HG03045 (cell line): Measurements from ENCODE around the gene PRKCH.

Experiments used
- ATAC-seq: cut with Tn5 transposase; IDR thresholded peaks from one replicate; pipeline ENCODE4 v1.9.1; 2021; ENCODE audit warnings: mild to moderate bottlenecking, moderate library complexity; ENCODE audit not compliant: unreplicated experiment

Gene PRKCH

GRCh38 chr14:61504901-61505300 is 183.5 kb downstream of the PRKCH start:
- no peak for ATAC-seq

- ATAC-seq, result no peak
Measured at GRCh38 chr14:61505815-61506809, 184.7 kb downstream of the PRKCH start.

- no peak for ATAC-seq
Measured at GRCh38 chr14:61508526-61508925, 187.1 kb downstream of the PRKCH start.

- no peak for ATAC-seq
Measured at GRCh38 chr14:61510736-61511557, 189.6 kb downstream of the PRKCH start.

- no peak for ATAC-seq
Measured at GRCh38 chr14:61511558-61511948, 190.2 kb downstream of the PRKCH start.

GRCh38 chr14:61512026-61512834 is 190.9 kb downstream of the PRKCH start:
- no peak for ATAC-seq

- no peak for ATAC-seq
Measured at GRCh38 chr14:61513986-61514830, 192.8 kb downstream of the PRKCH start.

GRCh38 chr14:61514927-61515326 is 193.5 kb downstream of the PRKCH start:
- ATAC-seq, result no peak

GRCh38 chr14:61515436-61516117 is 194.2 kb downstream of the PRKCH start:
- ATAC-seq, result no peak

- no peak for ATAC-seq
Measured at GRCh38 chr14:61516118-61516743, 194.9 kb downstream of the PRKCH start.

- no peak for ATAC-seq
Measured at GRCh38 chr14:61516964-61517653, 195.7 kb downstream of the PRKCH start.

- ATAC-seq, result no peak
Measured at GRCh38 chr14:61517911-61518384, 196.6 kb downstream of the PRKCH start.

- no peak for ATAC-seq
Measured at GRCh38 chr14:61518403-61518802, 197.0 kb downstream of the PRKCH start.

GRCh38 chr14:61519106-61519505 is 197.7 kb downstream of the PRKCH start:
- ATAC-seq, result no peak

GRCh38 chr14:61519735-61520134 is 198.4 kb downstream of the PRKCH start:
- no peak for ATAC-seq

GRCh38 chr14:61520576-61520975 is 199.2 kb downstream of the PRKCH start:
- ATAC-seq, result no peak

- no peak for ATAC-seq
Measured at GRCh38 chr14:61521773-61522172, 200.4 kb downstream of the PRKCH start.

GRCh38 chr14:61523751-61524150 is 202.4 kb downstream of the PRKCH start:
- ATAC-seq, result no peak
